Posterior vena cava (tissue), 2 donors: ENCODE measurements around the gene CPXM1. TPM values are rescaled to one million over a fixed set of nuclear protein-coding genes. Genes with fewer than 3 reads are reported as not detected.
A peak's percentile ranks its signal among the peaks of the same experiment; 100 is the strongest.

Source experiments
- DNase-seq: peaks from one replicate; pipeline ENCODE4 v3.0.0-alpha.2; 2020; ENCODE audit warnings: low spot score
- intact Hi-C, 2 donors: fragments of 100-400 bp; cut with DNase I; formaldehyde crosslinking; loops; one replicate each; pipeline versions ENCODE4 v1.14.1 to v1.14.2; 2022 to 2023
- total RNA-seq, 2 donors: library from RNA; stranded (reverse); fragmentation: NEBNext Ultra II Directional; extraction: Animal tissue kit (Norgen Biotek cat#: 25700); gene quantifications; one replicate each; pipeline ENCODE4 v1.2.1, GENCODE V29; 2021
- donor health status: DM: yes; HTN: yes; CAD: no.
- donor health status: DM: yes; HTN: yes; CAD: no.

Gene CPXM1
- total RNA-seq, 2 donors from 2014 or later = 9.6 to 36.6 TPM

GRCh38 chr20:2753461-2754040 is 46.9 kb downstream of the CPXM1 start:
- peak; percentile 62 for DNase-seq
- intact Hi-C loops = loop anchor here in 1 of 2 donors (5.0 kb wide), 1 partner anchor 859 kb away; no protein-coding TSS in a partner anchor

GRCh38 chr20:2752567-2753460 is 47.6 kb downstream of the CPXM1 start:
- no peak for DNase-seq

GRCh38 chr20:2751878-2752566 is 48.4 kb downstream of the CPXM1 start:
- no peak for DNase-seq
- intact Hi-C loops = loop anchor here in 1 of 2 donors (5.0 kb wide), 1 partner anchor 860 kb away; no protein-coding TSS in a partner anchor

More at GRCh38 chr20:2752567-2753460, 47.6 kb downstream of the CPXM1 start:
- intact Hi-C loops = loop anchor here in 1 of 2 donors (5.0 kb wide), 1 partner anchor 859 kb away; no protein-coding TSS in a partner anchor

- no peak for DNase-seq
- intact Hi-C loops = loop anchor here in 1 of 2 donors (5.0 kb wide), 1 partner anchor 861 kb away; no protein-coding TSS in a partner anchor
Observed at GRCh38 chr20:2751347-2751877, 49.0 kb downstream of the CPXM1 start.

- DNase-seq = peak; percentile 91
- intact Hi-C loops = loop anchor here in 1 of 2 donors (5.0 kb wide), 1 partner anchor 862 kb away; no protein-coding TSS in a partner anchor
Observed at GRCh38 chr20:2750491-2751251, 49.8 kb downstream of the CPXM1 start.

DNA sequence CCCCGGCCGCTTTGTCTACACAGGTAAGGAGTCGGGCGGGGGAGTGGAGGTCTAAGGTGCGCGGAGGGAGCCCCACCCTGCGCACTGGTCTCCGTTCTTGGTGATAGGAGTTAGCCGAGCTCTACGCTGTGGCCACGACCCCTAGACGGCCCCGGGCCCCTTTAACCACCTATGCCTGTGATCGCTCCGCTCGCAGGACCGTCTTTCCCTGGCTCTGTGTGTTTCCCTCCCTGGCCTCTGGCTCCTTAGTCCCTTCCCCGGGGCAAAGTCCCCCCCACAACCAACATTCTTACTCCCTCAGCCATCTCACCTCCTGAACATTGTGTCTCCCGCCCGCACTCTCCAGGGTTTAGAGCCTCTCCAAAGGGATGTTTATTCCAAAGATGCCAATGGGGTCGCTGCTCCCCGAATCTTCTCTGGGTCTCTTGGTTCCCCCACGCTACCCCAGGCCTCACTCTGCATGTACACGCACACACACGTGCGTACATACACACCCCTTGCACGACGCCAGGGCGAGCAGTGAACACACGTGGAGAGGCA is 50.4 kb downstream of the CPXM1 start:
- intact Hi-C loops = loop anchor here in 1 of 2 donors (5.0 kb wide), 1 partner anchor 862 kb away; no protein-coding TSS in a partner anchor
- DNase-seq = no peak

GRCh38 chr20:2749343-2749950 is 51.0 kb downstream of the CPXM1 start:
- no peak for DNase-seq
- intact Hi-C loops = no loop called here

DNA sequence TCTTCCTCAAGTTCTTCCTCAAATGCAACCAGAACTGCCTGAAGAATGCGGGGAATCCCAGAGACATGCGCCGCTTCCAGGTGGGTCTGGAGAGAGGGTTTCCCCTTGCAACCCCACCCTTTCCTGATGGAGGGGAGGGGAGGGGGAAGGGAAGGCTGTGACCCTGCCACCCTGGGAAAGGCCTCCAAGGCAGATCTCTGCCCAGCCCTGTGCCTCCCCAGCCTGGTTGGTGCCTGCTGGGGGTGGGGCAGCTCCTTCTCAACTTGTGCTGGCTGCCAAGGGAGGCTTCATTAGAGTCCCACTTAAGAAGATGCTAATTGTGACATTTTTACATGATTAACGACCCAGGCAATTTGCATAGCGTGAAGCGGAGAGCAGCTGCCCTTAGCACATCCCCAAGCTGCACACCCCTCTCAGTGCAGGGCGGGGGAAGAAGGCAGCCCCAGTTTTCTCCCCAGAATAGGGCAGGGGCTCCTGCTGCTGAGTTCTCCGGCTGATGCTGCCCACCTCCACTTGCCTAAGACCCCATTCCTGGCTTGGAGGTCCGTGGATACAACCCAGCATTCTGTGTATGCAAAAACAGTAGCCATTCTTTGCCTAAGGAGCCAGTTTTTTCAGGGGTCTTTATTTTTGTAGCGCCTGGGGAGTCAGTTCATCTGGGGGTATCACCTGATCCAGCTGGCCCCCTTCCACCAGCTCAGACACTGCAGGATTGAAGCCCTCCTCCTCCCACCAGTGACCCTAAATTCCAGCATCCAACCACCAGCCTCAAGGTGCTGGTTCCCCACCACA is 51.7 kb downstream of the CPXM1 start:
- DNase-seq = no peak
- intact Hi-C loops = no loop called here

DNA sequence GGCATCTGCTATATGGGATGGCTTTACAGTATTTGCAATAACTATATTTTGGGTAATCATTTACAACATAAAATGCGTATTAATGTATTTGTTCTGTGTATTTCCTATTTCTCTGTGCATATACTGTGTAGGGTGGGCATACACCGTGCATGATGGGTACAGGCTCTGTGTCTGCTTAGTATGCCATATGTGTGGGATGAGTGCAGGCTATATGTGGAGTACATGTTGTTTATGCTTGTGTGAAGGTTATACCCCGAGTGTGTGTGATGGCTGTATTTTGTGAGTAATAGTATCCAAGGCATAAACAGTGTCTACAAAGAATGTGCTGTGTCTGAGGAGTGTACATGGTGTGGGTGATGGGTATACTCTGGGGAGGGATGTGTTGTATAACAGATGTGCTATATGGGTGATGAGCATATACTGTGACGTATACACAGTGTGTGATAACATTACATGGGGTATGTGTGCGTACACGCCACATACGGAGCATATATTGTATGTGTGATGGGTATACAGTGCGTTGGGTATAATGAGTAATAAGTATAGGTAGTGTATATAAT is 52.7 kb downstream of the CPXM1 start:
- intact Hi-C loops = no loop called here
- no peak for DNase-seq

GRCh38 chr20:2746636-2747265 is 53.7 kb downstream of the CPXM1 start:
- intact Hi-C loops = loop anchor here in 1 of 2 donors (1.0 kb wide), 1 partner anchor 17 kb away; no protein-coding TSS in a partner anchor
- DNase-seq = no peak

- DNase-seq = no peak
- intact Hi-C loops = loop anchor here in 1 of 2 donors (1.0 kb wide), 1 partner anchor 17 kb away; no protein-coding TSS in a partner anchor
Observed at GRCh38 chr20:2745936-2746635, 54.3 kb downstream of the CPXM1 start.

- intact Hi-C loops = no loop called here
- no peak for DNase-seq
Observed at GRCh38 chr20:2745060-2745910, 55.1 kb downstream of the CPXM1 start.
